GM12872 (cell line): ENCODE data around the gene JKAMP.

Experiments
- CTCF ChIP-seq: IDR thresholded peaks from 3 replicates; pipeline ENCODE4 v1.5.1; 2011; ENCODE audit warnings: low read depth, mild to moderate bottlenecking, low read length, moderate library complexity; ENCODE audit not compliant: insufficient read depth

JKAMP gene

DNA sequence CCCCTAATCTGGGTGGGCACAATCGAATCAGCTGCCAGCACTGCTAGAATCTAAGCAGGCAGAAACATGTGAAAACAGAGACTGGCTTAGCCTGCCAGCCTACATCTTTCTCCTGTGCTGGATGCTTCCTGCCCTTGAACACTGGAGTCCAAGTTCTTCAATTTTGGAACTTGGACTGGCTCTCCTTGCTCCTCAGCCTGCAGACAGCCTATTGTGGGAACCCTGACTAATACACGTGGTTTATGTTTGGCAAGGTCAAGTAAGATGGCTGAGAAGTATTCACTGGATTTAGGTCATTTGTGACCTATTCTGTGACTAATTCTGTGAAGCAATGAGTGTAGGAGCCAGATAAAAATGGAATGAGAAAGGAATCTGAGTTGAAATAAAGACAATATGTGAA is 30.2 kb upstream of the JKAMP start:
- TF ChIP-seq CTCF = no peak

- no peak for TF ChIP-seq CTCF
These were observed 28.9 kb upstream of the JKAMP start for GRCh38 chr14:59455411-59455810.

- TF ChIP-seq CTCF = no peak
These were observed 25.8 kb upstream of the JKAMP start for GRCh38 chr14:59458486-59458885.

DNA sequence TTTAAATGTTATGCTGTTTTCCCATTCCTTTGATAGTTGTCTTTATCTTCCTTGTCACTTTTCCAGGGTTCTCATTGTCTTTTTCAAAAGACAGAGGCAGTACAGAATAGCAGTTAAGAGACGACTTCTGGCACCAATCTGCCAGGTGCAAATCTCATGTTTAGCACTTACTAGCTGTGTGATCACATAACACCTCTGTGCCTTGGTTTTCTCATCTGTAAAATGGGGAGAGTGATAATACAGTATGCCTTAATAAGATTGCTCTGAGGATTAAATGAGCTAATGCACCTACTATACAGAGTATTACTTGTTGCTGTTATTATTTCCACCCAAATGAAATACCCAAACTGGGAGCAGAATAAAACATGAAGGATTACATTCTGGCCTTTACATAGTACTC is 23.9 kb upstream of the JKAMP start:
- TF ChIP-seq CTCF = no peak

DNA sequence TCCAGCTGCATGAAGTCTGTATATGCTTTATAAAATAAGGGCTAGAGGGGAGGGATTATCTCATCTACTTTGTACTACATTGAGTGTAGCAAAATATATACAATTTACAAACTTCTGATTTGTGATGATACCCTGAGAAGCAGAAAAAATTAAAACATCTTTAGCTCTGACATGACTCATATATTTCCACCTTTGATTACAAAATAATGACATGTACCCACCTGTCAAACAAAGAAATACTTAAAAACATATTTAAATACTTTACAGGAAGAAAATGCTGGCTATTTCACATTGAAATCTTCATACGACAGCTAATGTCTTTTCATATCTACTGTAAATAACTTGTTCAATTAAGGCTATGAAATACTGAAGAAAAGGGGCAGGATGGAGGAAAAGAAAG is 22.4 kb upstream of the JKAMP start:
- no peak for TF ChIP-seq CTCF

GRCh38 chr14:59463787-59464485 is 20.4 kb upstream of the JKAMP start:
- no peak for TF ChIP-seq CTCF

DNA sequence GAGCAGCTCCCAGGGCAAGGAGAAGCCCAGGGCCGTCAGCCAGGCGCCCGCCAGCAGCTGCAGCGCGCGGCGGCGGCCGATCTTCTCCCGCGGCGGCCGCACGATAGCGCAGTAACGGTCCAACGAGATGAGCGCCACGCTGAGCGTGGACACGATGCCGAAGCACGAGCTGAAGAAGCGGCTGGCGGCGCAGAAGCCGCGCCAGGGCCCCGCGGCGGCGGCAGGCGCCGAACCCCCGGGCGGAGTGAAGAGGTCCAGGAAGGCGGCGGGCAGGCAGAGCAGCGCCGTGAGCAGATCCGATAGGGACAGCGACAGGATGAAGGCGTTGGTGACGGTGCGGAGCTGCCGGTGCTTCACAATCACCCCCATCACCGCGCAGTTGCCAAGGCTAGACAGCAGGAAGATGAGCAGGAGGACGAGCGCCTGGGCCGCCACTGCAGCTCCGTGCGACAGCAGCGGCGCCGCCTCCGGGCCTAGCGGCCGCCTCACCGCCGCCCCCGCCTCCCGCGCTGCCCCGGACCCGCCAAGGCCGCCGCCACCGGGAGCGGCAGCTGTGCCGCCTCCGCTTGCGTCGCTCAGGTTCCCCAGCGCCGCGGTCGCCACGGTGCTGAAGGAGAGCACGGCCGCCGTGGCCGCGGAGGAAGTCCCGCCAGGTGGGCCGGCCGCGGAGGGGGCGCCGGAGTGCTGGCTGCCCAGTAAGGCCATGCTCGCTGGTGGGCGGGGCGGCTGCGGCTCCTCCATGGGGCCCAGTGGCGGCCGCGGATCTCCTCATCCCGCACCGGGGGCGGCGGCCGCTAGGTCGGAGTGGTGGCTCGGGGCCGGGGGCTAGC is 19.6 kb upstream of the JKAMP start:
- TF ChIP-seq CTCF = no peak
